GM12878 (cell line): ENCODE results near the gene PLEKHO1. TPM values are rescaled to one million over a fixed set of nuclear protein-coding genes. Genes with fewer than 3 reads are reported as not detected.

Experiments
- ATAC-seq: fragments of 200-7000 bp; cut with Tn5 transposase; 3 replicates; pipeline ENCODE4 v1.9.1; 2020; ENCODE audit warnings: mild to moderate bottlenecking, moderate library complexity
- BruUV-seq: library from RNA; stranded (reverse); fragments of 400-500 nt; replicated peaks from 2 replicates; lab custom pipeline; 2021; lab: Mats Ljungman, UMichigan
- CTCF ChIA-PET: fragments of 300-600 bp; sonication (Branson Sonifier 250); formaldehyde crosslinking; extraction: SDS; loops from one replicate; lab custom pipeline; 2021; ENCODE audit warnings: inconsistent platforms; lab: Yijun Ruan, JAX
- POLR2A ChIA-PET: fragments of 350-600 bp; formaldehyde crosslinking; extraction: SDS; loops from one replicate; lab custom pipeline; 2021; ENCODE audit warnings: inconsistent platforms; lab: Charles Lee
- RAD21 ChIA-PET: fragments of 300-600 bp; sonication (Branson Sonifier 250); formaldehyde crosslinking; loops from one replicate; lab custom pipeline; 2023; ENCODE audit warnings: antibody characterized with exemption; ENCODE audit not compliant: unreplicated experiment; lab: Charles Lee
- SMC1A ChIA-PET: fragments of 300-600 bp; sonication (Branson Sonifier 250); formaldehyde crosslinking; loops from one replicate; lab custom pipeline; 2023; ENCODE audit not compliant: unreplicated experiment, uncharacterized antibody; lab: Charles Lee
- DNase-seq: peaks from one replicate; pipeline ENCODE4 v3.0.0-alpha.2; 2011; ENCODE audit warnings: low read depth, low spot score
- FAIRE-seq: peaks from 3 replicates; lab custom pipeline; 2011; peaks lifted over from hg19 to GRCh38; lab: Jason Lieb, UNC
- H2AFZ ChIP-seq: 2 replicates; pipeline ENCODE4 v1.6.0; 2011; ENCODE audit warnings: low read depth, low read length, control low read depth; ENCODE audit not compliant: control insufficient read depth
- H3K27ac ChIP-seq: 2 replicates; pipeline ENCODE4 v1.5.1; 2011; ENCODE audit warnings: control low read depth; ENCODE audit not compliant: control insufficient read depth, insufficient read depth
- H3K27me3 ChIP-seq, 2 experiments: replicated peaks in 1 of 2; 2 replicates each; pipeline versions ENCODE4 v1.6.0 to v1.6.1; 2011; ENCODE audit warnings: low read length in 1 of 2; ENCODE audit not compliant: control insufficient read depth in 2 of 2, insufficient read depth in 2 of 2
- H3K36me3 ChIP-seq, 2 experiments: 2 replicates each; pipeline ENCODE4 v1.5.1; 2011; ENCODE audit warnings: low read length in 1 of 2; ENCODE audit not compliant: control insufficient read depth in 2 of 2, insufficient read depth in 2 of 2
- H3K4me1 ChIP-seq: 2 replicates; pipeline ENCODE4 v1.6.1; 2011; ENCODE audit warnings: mild to moderate bottlenecking, low read length, moderate library complexity, mixed read lengths; ENCODE audit not compliant: control insufficient read depth, insufficient read depth
- H3K4me2 ChIP-seq: 2 replicates; pipeline ENCODE4 v1.6.0; 2011; ENCODE audit warnings: control low read depth; ENCODE audit not compliant: control insufficient read depth, insufficient read depth
- H3K4me3 ChIP-seq: fragments of 200-600 bp; sonication (generic); 2 replicates; pipeline ENCODE4 v1.5.1; 2016
- H3K79me2 ChIP-seq: 2 replicates; pipeline ENCODE4 v1.6.0; 2011; ENCODE audit warnings: low read length; ENCODE audit not compliant: control insufficient read depth, insufficient read depth
- H3K9ac ChIP-seq: 2 replicates; pipeline ENCODE4 v1.8.0; 2011; ENCODE audit warnings: low read length, control low read depth, mixed read lengths; ENCODE audit not compliant: control insufficient read depth, insufficient read depth
- H3K9me3 ChIP-seq: replicated peaks from 3 replicates; pipeline ENCODE4 v1.5.1; 2011; ENCODE audit warnings: mild to moderate bottlenecking, low read length; ENCODE audit not compliant: control insufficient read depth, insufficient read depth
- H4K20me1 ChIP-seq: 2 replicates; pipeline ENCODE4 v1.6.0; 2011; ENCODE audit not compliant: control insufficient read depth, insufficient read depth
- ESRRA ChIP-seq: IDR thresholded peaks from 2 replicates; pipeline ENCODE4 v1.6.1; 2012; ENCODE audit warnings: mild to moderate bottlenecking, low read length, improper control_type of control experiment
- FOS ChIP-seq: IDR thresholded peaks from 3 replicates; pipeline ENCODE4 v1.6.1; 2011; ENCODE audit warnings: borderline replicate concordance; ENCODE audit not compliant: insufficient read length; ENCODE audit errors: extremely low read depth
- FOXM1 ChIP-seq: IDR thresholded peaks from 2 replicates; pipeline ENCODE4 v1.6.1; 2012; ENCODE audit warnings: low read depth, mild to moderate bottlenecking, inconsistent platforms, low read length, moderate library complexity
- GATAD2B ChIP-seq: fragments of 450-650 bp; conservative IDR thresholded peaks from 2 replicates; pipeline ENCODE4 v1.6.1; 2017; ENCODE audit warnings: low read depth, mild to moderate bottlenecking, moderate library complexity
- KAT2A ChIP-seq: conservative IDR thresholded peaks from 2 replicates; pipeline ENCODE4 v1.6.1; 2011; ENCODE audit warnings: low read depth, low read length; ENCODE audit not compliant: control insufficient read depth
- MTA2 ChIP-seq: fragments of 450-650 bp; IDR thresholded peaks from 2 replicates; pipeline ENCODE4 v1.6.1; 2016; ENCODE audit warnings: low read depth, mild to moderate bottlenecking, moderate library complexity
- PBX3 ChIP-seq: IDR thresholded peaks from 2 replicates; pipeline ENCODE4 v1.6.1; 2011; ENCODE audit warnings: mild to moderate bottlenecking, low read depth, low read length, moderate library complexity; ENCODE audit not compliant: insufficient replicate concordance
- POU2F2 ChIP-seq: IDR thresholded peaks from 3 replicates; pipeline ENCODE4 v1.6.1; 2011; ENCODE audit warnings: low read depth, mild to moderate bottlenecking, low read length, borderline replicate concordance
- RCOR1 ChIP-seq: conservative IDR thresholded peaks from 2 replicates; pipeline ENCODE4 v1.6.1; 2012; ENCODE audit warnings: low read depth, low read length, improper control_type of control experiment
- SIX5 ChIP-seq: IDR thresholded peaks from 2 replicates; pipeline ENCODE4 v1.6.1; 2011; ENCODE audit warnings: mild to moderate bottlenecking, low read depth, low read length, moderate library complexity; ENCODE audit not compliant: severe bottlenecking
- SMAD1 ChIP-seq: fragments of 450-650 bp; IDR thresholded peaks from 2 replicates; pipeline ENCODE4 v1.6.1; 2018; ENCODE audit warnings: mild to moderate bottlenecking, low read depth; ENCODE audit not compliant: partially characterized antibody
- TAF1 ChIP-seq: IDR thresholded peaks from 2 replicates; pipeline ENCODE4 v1.6.1; 2011; ENCODE audit warnings: mild to moderate bottlenecking, low read depth, low read length, borderline replicate concordance
- ZBTB40 ChIP-seq: fragments of 450-650 bp; IDR thresholded peaks from 2 replicates; pipeline ENCODE4 v1.6.1; 2016; ENCODE audit warnings: mild to moderate bottlenecking, moderate library complexity, borderline replicate concordance
- WGBS: methylation state at CpG from one replicate; pipeline ENCODE4 v1.1.6; 2016; ENCODE audit warnings: low lambda C conversion rate; ENCODE audit not compliant: insufficient replicate concordance, insufficient coverage; ENCODE audit errors: missing lambda C conversion rate; 5-methylcytosine and 5-hydroxymethylcytosine counted together
- in situ Hi-C: fragments of 300-500 bp; cut with MboI; formaldehyde crosslinking; loops from 9 replicates; pipeline ENCODE4 v1.14.3; 2018; ENCODE audit warnings: mixed read lengths
- intact Hi-C: fragments of 100-400 bp; cut with micrococcal nuclease; formaldehyde crosslinking; loops from one replicate; pipeline ENCODE4 v1.14.2; 2022; ENCODE audit not compliant: unreplicated experiment
- polyA plus RNA-seq, 11 experiments: library from polyadenylated mRNA; depleted of rRNA in 4 of 11; unstranded in 6 of 11; stranded (reverse) in 5 of 11; fragments of >200 nt; fragmentation: Nextera tagmentation in 4 of 11; fragmentation: Illumina TruSeq in 1 of 11; extraction: Ambion mirVana in 4 of 11; extraction: Trizol in 1 of 11; gene quantifications; 1 replicate in 1 of 11; 2 replicates in 10 of 11; pipeline versions ENCODE4 v1.2.1 to v1.2.3, GENCODE V29; 2011 to 2016; ENCODE audit warnings: inconsistent platforms in 2 of 11, missing spikeins in 2 of 11, low read depth in 1 of 11
- total RNA-seq, 4 experiments: library from RNA; depleted of rRNA in 3 of 4; stranded (reverse); fragments of >200 nt in 3 of 4; fragmentation: Illumina TruSeq in 1 of 4; extraction: Trizol in 1 of 4; gene quantifications; 2 replicates each; pipeline versions ENCODE4 v1.2.1 to v1.2.3, GENCODE V29; 2013 to 2021
- TF ChIP-seq, protein P1 (sequence below): IDR thresholded peaks from 2 replicates; pipeline ENCODE4 v1.6.1; 2012; ENCODE audit warnings: low read depth, low read length, improper control_type of control experiment

PLEKHO1 gene
- total and polyA plus RNA-seq, 10 of the 15 experiments (the other 5 are each of a cell fraction or from before 2014, with no cell fraction given) = 5.3 to 184 (median 88.8) TPM

- ATAC-seq = no peak
- Histone ChIP-seq H3K79me2 (no peaks in the 10 kb centered on the region), H3K9ac (no peak overlapping the region), H3K27me3 (no peaks in the 10 kb centered on the region), H3K4me3 (no peak overlapping the region), H3K4me1 (no peaks in the 10 kb centered on the region), H4K20me1 (no peaks in the 10 kb centered on the region), H3K9me3 (no peaks in the 10 kb centered on the region), H3K27ac (no peak overlapping the region), H2AFZ (no peak overlapping the region), H3K4me2 (no peak overlapping the region), H3K36me3 (no peaks in the 10 kb centered on the region)
- 0% methylated on average over 1 of the region's 1 CpG for WGBS
- no peak for TF ChIP-seq SMAD1
- TF ChIP-seq, protein P1, sequence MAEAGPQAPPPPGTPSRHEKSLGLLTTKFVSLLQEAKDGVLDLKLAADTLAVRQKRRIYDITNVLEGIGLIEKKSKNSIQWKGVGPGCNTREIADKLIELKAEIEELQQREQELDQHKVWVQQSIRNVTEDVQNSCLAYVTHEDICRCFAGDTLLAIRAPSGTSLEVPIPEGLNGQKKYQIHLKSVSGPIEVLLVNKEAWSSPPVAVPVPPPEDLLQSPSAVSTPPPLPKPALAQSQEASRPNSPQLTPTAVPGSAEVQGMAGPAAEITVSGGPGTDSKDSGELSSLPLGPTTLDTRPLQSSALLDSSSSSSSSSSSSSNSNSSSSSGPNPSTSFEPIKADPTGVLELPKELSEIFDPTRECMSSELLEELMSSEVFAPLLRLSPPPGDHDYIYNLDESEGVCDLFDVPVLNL = no peak
- TF ChIP-seq PBX3 = no peak
- no peak for TF ChIP-seq GATAD2B
- no peak for TF ChIP-seq RCOR1
- no peak for TF ChIP-seq ZBTB40
- no peak for TF ChIP-seq FOS
- TF ChIP-seq TAF1 = no peak
- no peak for TF ChIP-seq MTA2
- no peak for TF ChIP-seq POU2F2
- TF ChIP-seq SIX5 = no peak
- TF ChIP-seq ESRRA = no peak
- no peak for TF ChIP-seq FOXM1
- no peak for TF ChIP-seq KAT2A
- ChIA-PET POLR2A (no interaction called here), RAD21 (no interaction called here), SMC1A (no interaction called here), CTCF (no interaction called here)
- intact Hi-C loops (no loop called here), in situ Hi-C loops (no loop called here)
- DNase-seq = no peak
- BruUV-seq = no TSS peak
- no peak for FAIRE-seq
These were observed 28.4 kb upstream of the PLEKHO1 start for GRCh38 chr1:150121236-150121862.
